Embryonic facial prominence (tissue), 1 donor: ENCODE results near the gene KHNYN.
A peak's percentile ranks its signal among the peaks of the same experiment; 100 is the strongest.
"Not testable (repeated sequence)": the region's sequence is repeated elsewhere in the genome, so short reads cannot be mapped to it uniquely, and the experiment has no call there.

Experiments
- DNase-seq: peaks from one replicate; pipeline ENCODE4 v3.0.0-alpha.2; 2016; ENCODE audit errors: extremely low spot score

The KHNYN gene

GRCh38 chr14:24429395-24430142, at the start of gene KHNYN, which contains the start of gene CBLN3:
Gene KHNYN (plus strand): TSS chr14:24429954. CDS start chr14:24430731, 777 bp downstream.
Gene CBLN3 (minus strand): TSS chr14:24429668. CDS start chr14:24429054, 614 bp downstream.
- DNase-seq = peak; percentile 85

DNA sequence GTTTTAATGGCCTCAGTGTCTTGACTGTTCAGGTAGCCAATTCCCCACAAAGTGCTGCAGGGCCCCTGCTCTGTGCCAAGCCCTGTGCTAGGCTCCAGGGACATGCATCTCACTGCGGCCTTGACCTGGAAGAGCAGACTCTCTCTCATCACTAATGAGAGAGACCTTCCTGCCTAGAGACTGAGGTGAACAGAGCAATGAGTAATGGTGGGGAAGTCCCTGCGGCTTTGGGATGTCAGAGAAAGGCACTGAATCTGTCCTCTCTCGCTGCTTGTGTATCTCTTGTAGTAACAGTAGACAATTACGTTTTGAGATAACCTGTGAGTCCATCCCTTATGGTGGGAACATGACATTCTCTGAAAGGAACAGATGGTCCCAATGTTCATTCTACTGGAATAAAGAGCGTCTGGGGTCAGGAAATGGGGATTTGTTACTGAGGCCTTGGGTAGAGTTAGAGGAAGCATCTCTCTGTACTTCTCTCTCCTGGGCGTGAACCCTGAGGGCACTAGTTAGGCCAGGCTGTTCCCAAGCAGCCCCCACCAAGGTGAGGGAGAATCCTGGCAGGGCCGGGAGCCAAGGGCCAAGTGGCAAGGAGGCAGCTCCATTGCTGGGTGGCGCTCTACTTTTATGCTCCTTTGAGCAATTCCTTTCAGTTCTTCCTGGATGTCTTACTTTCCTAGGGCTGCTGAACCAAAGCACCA, 48.2 kb upstream of the KHNYN start:
- no peak for DNase-seq

- no peak for DNase-seq
Measured at GRCh38 chr14:24382064-24382371, 47.7 kb upstream of the KHNYN start.

GRCh38 chr14:24384169-24384568, 45.6 kb upstream of the KHNYN start:
- no peak for DNase-seq

GRCh38 chr14:24385524-24385923, 44.2 kb upstream of the KHNYN start:
- DNase-seq = no peak

- no peak for DNase-seq
Measured at GRCh38 chr14:24387009-24387345, 42.8 kb upstream of the KHNYN start.

DNA sequence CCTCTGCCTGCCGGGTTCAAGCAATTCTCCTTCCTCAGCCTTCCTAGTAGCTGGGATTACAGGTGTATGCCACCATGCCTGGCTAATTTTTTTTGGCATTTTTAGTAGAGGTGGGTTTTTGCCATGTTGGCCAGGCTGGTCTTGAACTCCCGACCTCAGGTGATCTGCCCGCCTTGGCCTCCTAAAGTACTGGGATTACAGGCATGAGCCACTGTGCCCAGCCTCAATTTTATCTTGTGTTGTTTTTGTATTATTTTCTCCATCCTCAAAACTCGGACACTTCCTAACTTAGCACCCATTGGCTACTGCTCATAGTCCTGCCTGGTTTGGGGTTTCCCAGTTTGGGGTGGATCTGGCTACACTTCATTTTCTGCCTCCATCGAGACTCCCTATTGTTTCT, 42.2 kb upstream of the KHNYN start:
- DNase-seq = not testable (repeated sequence)

DNA sequence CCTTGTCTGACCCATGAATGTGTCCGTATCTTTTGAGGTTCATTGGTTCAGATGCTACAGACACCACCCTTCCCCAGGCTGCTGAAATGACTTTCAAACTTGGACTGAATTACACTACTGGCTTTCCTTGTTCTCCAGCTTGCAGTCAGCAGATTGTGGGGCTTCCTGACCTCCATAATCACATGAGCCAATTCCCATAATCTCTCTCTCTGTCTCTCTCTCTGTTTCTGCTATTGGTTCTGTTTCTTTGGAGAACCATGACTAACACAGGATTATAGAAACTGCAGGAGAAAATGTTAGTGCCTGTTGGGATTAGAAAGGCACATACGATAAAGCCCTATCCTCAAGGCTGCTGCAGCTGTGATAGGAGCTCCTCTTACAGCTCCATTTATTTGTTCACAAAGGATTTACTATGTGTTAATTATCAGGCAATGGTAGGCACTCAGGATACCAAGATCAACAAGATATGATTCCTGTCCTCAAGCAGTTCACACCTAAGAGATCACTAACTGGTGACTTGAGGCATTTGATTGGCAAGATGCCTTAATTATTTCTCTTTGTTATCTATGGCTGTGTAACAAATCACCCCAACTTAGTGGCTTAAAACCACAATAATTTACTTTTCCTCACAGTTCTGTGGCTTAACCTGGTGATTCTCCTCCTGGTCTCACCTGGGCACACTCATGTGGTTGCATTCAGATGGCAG, 41.1 kb upstream of the KHNYN start:
- no peak for DNase-seq

DNA sequence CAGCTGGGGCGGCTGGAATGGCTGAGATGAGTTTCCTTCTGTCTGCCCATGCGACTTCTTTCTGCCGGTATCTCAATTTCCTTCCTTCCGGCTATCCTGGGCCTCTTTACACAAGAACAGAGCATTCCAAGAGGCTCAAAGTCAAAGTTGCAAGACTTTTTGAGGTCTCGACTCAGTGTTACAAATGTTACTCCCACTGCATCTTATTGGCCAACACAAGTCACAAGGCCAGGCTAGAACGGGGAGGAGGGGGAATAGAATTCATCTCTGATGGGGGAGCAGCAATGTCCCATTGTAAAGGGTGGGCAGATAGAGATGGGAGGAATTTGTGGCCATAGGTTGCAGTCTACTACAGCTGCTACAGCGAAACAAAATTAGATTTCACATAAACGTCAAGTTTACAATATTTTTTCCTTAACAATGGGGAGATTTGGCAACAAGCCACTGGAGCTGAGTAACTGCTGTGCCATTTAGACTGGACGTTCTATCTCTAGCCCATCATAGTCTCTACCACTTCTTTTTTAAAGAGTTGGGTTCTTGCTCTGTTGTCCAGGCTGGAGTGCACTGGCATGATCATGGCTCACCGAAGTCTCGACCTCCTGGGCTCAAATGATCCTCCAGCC, 40.4 kb upstream of the KHNYN start:
- DNase-seq = no peak

GRCh38 chr14:24390701-24391468, 38.9 kb upstream of the KHNYN start:
- no peak for DNase-seq

GRCh38 chr14:24392325-24393091, 37.2 kb upstream of the KHNYN start:
- DNase-seq = no peak

DNA sequence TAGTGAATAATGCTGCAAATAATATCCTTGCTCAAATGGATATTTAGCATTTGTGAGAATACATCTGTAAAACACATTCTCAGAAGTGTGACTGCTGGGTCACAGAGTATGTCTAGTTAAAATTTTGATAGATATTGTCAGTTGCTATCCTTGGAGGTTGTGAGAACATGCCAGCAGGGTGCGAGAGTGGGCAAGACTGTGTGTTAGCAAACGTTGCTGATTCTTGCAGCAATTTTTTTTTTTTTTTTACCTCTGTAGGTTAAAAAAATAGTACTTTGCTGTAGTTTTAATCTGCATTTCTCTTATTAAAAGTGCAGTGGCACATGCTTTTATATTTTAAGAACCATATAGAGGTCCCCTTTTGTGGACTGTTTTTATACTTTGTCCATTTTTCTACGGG, 35.5 kb upstream of the KHNYN start:
- no peak for DNase-seq

DNA sequence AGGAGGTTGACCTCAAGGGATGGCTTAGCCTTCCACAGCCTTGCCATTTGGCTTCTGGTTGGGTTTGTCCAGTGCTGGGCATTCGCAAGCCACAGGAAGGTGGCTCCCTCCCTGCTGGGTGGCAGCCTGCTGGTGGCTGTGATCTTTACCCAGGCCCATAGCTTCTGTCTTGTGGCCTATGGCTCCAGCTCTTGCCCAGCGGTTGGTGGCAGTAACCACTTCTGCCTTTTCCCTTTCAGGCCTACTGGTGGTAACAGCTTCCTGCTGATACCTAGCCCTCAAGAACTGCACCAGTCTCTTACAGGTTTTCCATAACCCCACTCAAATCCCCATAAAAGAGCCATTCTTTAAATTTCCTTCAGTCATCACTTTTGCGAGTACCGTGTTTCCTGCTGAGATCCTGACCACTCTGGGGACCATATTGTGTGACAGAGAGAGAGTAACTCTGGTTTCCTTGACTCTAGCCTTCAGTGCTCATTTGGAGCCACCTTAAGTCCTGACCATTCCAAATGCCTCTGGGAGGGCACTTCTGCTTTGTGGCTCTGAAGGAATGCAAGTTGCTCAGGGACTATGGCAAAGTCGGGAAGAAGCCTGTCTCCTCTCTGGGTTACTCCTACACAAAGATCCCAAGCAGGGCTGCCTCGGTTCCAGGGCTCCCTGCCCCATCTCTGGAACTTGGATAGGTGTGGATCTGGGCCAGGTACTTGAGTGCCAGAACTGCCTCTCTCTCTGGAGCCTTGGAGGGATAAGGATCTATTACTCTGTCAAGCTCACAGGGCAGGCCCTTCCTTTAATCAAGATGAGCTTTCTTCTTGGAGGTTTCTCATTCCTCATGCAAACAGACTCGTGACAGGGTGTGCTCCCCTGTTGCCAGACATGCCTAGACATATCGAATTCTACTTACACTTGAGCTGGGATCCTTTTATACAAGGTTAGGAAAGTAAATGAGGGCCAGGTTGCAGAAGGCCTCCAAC, 33.9 kb upstream of the KHNYN start:
- DNase-seq = no peak

- no peak for DNase-seq
Measured at GRCh38 chr14:24397639-24398292, 32.0 kb upstream of the KHNYN start.

GRCh38 chr14:24398293-24398652, 31.5 kb upstream of the KHNYN start:
- DNase-seq = peak; percentile 76

GRCh38 chr14:24398653-24399446, 30.9 kb upstream of the KHNYN start, which contains the start of gene NYNRIN:
Gene NYNRIN (plus strand): TSS chr14:24399003. CDS start chr14:24399247, 244 bp downstream.
- DNase-seq = peak; percentile 82

DNA sequence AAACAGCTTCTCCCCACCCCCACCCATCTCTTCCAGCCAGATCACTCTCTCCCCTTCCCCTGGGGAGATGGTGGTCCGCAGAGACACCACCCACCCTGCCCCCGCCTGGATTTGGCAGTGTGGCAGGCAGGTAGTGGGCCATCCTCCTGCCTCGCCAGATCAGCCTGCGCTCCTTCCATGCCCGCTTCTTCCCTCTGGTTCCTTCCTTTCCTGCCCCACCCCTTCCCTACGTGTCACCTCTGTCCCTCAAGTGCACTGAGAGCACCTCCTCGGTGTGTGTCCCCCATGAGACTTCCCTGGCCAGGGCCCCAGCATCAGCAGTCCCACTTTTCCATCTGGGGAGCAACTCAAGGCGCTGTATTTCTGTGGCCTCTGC, 30.3 kb upstream of the KHNYN start:
- DNase-seq = no peak

DNA sequence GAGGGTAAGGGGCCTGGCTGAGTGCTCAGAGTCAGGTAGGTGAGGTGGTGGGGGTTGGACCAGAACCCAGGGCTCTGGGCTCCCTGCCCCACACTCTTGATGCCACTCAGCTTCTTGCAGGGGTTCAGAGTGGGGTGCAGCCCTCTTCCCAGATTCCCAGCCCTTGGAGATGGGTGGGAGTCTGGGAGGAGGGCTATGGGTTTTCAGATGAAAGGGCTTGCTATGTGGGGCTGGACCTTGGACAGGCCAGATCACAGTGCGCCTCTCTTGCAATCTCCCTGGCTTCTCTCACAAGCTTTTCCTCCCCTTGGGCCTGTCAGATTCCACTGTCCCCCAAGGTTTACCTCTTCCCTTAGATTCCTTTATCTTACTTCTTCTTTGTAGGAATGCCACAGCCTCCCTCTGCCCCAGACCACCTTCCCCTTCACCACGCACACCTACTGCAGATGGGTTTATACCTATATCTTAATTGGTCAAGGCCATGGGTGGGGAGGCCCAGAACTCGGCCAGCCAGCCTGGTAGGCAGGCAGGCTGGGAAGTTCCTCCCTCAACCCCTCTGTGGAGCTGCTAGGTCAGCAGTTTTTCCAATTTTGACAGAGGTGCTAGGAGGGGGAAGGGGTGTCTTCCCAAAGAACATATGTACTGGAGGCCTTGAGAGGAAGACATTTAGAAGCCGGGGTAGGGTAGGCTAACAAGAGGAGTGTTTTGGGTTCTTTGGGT, 29.6 kb upstream of the KHNYN start:
- DNase-seq = no peak
